ENCODE data around the gene TINAG.

Gene TINAG

GRCh38 chr6:54308289-54308985, at the start of gene TINAG:
TSS of gene TINAG (plus strand) at chr6:54308441. CDS start at chr6:54308551, 110 bp downstream.
- DNase-seq, result no peak

- DNase-seq, result no peak
These were observed 48.2 kb upstream of the TINAG start for GRCh38 chr6:54260025-54260424.

GRCh38 chr6:54262499-54262898, 45.7 kb upstream of the TINAG start:
- no peak for DNase-seq

- DNase-seq, result no peak
These were observed 45.3 kb upstream of the TINAG start for GRCh38 chr6:54262971-54263370.

GRCh38 chr6:54264581-54265272, 43.5 kb upstream of the TINAG start:
- no peak for DNase-seq

- DNase-seq, result no peak
These were observed 41.8 kb upstream of the TINAG start for GRCh38 chr6:54266400-54266923.

- DNase-seq, result no peak
These were observed 40.4 kb upstream of the TINAG start for GRCh38 chr6:54267798-54268197.

- no peak for DNase-seq
These were observed 34.9 kb upstream of the TINAG start for GRCh38 chr6:54273214-54273820.

- no peak for DNase-seq
These were observed 33.9 kb upstream of the TINAG start for GRCh38 chr6:54274383-54274782.

GRCh38 chr6:54282186-54282585, 26.1 kb upstream of the TINAG start:
- DNase-seq, result no peak

GRCh38 chr6:54284161-54284860, 23.9 kb upstream of the TINAG start:
- no peak for DNase-seq

GRCh38 chr6:54285595-54285994, 22.6 kb upstream of the TINAG start:
- no peak for DNase-seq

- no peak for DNase-seq
These were observed 22.1 kb upstream of the TINAG start for GRCh38 chr6:54286141-54286540.

GRCh38 chr6:54288474-54288873, 19.8 kb upstream of the TINAG start:
- DNase-seq, result no peak

GRCh38 chr6:54289426-54289825, 18.8 kb upstream of the TINAG start:
- DNase-seq, result no peak

GRCh38 chr6:54291146-54291545, 17.1 kb upstream of the TINAG start:
- DNase-seq, result no peak

GRCh38 chr6:54291738-54292137, 16.5 kb upstream of the TINAG start:
- DNase-seq, result no peak

GRCh38 chr6:54294965-54295532, 13.2 kb upstream of the TINAG start:
- no peak for DNase-seq

GRCh38 chr6:54299542-54300269, 8.5 kb upstream of the TINAG start:
- no peak for DNase-seq

GRCh38 chr6:54301770-54302169, 6.5 kb upstream of the TINAG start:
- no peak for DNase-seq

- no peak for DNase-seq
These were observed 766 bp upstream of the TINAG start for GRCh38 chr6:54307439-54307910.

- no peak for DNase-seq
These were observed 710 bp downstream of the TINAG start for GRCh38 chr6:54308986-54309315.

Measured in stimulated activated CD4-positive, alpha-beta T cell treated with anti-CD3 and anti-CD28 coated beads, Interleukin-4, amount 100 ng/mL, for 4 hours (primary cell).